Measurements from ENCODE around the gene CCNA2.

CCNA2 gene

DNA sequence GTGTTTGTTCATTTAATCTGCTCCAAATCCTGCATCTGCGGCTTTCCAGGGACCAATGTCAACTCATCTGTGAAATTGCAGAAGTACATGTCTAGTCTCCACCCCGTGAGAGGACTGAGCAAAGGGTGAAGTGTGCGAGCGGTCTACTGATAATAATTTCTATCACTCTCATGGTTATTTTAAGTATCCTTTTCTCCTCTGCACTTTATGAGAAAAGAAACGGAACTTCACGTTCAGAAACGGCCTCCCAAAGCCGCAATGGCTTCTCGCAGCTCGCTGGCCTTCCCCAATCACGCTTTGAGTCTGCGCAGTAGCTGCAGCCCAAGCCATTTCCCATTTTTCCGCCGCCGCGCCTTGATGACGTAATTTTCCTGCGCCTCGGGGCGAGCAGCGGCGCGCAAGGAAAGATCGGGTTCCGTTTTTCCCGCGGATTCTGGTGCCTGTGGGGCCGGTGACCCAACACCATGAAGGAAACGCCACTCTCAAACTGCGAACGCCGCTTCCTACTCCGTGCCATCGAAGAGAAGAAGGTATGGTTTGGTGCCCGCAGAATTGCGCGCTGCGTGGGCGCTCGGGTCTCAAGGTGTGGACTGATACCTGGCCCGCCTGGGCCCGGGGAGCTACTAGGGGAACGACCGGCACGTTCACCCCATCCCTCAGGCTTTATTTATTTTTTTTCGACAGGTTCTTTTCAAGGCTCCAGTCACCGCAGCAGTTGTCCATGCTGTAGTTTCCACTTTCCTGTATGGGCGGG is 22.5 kb downstream of the CCNA2 start, which contains the start of gene EXOSC9:
TSS of gene EXOSC9 (plus strand) at position 363 of the 754 bp plus-strand sequence. CDS start at position 465, 102 bp downstream.
- peak; percentile 95 for DNase-seq

DNA sequence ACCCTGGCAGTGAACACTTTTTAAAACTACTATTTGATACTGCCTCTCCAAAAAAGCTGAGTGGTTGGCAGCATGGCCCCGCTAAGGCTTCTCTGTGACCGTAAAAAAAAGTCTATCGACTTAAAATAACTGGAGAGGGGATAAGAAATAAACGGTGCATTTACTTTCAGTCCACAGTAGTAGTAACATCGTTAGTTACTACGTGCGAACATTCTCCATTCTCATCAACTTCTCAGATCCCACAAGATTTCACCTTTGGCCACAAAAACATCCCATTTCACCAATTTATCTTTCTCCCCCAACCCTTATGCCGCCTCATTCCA is 23.1 kb downstream of the CCNA2 start:
- no peak for DNase-seq

DNA sequence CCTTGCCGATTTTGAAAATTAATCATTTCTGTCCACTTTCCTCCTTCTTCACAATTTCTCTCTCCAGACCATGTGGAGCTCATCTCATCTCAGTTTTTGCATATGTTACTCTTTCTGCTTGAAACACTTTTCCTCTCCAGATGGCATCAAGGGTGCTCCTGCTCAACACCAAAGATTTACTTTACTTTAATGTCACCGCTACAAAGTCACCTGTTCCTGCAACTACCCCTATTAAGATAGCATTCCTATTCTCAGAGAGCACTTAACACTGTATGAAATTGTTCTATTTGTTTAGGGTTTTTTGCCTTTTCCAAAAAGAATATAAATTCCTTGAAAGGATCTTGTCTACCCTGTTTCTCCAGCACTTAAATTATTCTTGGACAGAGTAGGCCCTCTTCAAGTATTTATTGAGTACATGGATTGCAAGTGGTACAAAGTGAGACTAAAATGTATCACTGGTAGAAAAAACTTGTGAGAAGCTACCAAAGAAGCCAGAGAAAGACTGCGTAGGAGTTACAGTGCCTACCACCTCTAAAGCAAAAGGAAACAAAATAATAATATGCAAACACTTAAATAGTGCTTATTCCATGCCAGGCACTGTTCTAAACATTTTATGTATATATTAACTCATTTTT is 23.7 kb downstream of the CCNA2 start:
- no peak for DNase-seq

DNA sequence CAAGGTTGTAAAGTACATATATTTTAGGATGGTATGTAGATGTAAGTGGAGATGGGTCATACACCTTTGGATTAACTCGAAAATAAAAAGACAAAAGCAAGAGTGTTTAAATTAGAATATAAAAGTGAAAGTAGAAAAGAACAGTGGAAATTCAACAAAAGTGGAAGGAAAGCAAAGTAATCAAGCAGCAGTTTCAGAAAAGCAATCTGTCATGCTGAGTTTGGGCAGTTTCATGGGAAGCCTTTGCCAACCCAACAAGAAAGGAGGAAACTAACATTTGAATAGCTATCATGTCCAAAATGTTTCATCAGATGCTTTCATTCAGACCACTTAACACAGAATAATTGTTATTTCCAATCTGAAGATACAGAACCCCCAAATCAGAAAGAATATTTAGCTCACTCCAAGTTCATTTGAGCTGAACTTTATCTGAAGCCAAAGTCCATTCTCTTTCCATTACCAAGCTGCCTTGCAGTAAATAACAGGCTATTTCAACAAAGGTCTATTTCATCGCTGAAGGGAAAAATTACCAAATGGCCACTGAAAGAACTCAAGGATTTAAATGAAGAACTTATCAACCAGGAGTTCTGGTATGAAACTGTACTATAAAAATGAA is 24.4 kb downstream of the CCNA2 start:
- DNase-seq, result no peak

DNA sequence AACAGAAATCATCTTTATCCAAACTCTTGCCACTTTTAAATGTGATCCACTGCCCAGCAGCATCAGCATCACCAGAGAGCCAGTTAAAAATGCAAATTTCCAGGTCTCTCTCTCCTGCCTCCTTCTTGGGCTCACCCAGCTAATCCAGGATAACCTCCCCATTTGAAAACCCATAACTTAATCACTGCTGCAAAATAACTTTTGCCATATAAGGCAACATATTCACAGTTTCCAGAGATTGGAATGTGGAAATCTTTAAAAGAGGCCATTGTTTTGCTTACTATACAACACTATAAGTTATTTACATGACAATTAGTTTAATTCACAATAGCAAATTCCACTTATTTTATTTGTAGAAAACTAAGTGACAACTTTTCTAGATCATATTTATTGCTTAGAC is 27.4 kb downstream of the CCNA2 start:
- no peak for DNase-seq

DNA sequence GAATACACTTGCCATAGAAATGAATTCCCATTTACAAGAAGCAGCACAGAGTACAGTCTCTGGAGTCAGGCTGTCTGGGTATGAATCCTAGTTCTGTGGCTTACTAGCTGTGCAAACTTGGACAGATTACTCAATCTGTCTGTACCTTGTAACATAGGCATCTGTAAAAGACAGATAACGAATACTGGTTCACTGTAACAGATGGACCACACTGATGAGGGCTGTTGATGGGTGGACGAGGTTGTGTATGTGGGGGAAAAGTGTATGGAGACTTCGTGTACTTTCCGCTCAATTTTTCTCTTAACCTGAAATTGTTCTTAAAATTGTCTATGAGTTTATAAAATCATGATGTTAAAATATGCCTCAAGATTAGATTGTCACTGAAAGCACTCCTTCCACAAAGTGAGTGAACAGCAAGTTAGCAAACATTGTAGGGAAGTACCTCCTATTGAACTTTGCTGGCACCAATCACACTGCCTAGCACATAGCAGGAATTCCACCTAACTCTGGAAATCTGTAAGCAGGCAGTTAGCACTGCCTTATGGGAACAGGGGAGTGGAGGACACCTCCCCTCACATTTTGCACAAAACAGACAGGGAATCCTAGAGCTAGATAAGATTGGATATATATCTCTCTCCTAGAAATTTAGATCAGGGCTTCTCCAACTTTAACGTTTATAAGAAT is 29.0 kb downstream of the CCNA2 start:
- DNase-seq, result no peak

DNA sequence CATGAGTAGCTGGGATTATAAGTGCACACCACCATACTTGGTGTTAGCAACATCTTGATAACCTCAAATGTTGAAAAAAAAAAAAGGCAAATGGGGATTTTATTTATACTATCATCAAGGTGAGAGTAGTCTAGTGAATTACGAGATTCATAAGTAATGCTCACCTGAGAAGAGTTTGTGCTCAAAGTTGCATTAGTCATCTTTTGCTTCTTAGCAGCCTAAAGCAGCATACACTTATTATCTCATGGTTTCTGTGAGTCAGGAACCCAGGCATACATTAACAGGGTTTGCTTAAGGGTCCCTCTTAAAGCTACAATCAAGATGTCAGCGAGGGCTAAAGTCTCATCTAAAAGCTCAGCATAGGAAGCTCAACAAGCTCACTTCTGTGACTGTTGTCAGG is 30.7 kb downstream of the CCNA2 start:
- DNase-seq, result no peak

DNA sequence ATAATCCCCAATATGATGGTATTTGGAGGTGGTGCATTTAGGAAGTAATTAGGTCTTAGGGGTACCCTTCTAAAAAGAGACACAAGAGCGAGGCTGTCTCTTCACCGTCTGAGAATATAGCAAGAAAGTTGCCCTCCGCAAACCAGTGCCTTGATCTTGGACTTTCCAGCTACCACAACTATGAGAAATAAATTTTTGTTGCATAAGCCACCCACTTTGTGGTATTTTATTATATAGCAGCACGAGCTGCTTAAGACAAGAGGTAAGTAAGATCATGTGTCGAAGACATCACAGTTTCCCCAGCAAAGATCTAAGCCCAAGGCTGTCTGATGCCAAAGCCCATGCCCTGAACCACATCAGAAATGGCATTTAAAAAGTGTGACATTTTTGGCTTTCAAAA is 32.2 kb downstream of the CCNA2 start:
- no peak for DNase-seq

DNA sequence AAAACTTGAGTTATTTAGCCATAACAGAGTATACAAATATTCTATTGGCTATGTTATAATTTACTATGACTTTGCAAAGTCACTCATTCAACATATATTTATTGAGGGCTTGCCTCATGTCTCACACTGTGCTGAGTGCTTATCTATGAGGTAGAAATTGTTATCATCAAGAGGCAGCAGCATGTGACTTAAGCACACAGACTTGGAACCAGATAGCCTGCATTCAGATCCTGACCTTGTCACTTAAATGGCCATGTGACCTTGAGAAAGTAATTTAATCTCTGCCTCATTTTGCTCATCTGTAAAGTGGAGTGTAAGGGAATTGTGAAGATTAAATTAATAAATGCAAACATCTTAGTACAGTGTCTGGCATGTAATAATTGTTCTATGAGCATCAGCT is 32.7 kb downstream of the CCNA2 start:
- no peak for DNase-seq

DNA sequence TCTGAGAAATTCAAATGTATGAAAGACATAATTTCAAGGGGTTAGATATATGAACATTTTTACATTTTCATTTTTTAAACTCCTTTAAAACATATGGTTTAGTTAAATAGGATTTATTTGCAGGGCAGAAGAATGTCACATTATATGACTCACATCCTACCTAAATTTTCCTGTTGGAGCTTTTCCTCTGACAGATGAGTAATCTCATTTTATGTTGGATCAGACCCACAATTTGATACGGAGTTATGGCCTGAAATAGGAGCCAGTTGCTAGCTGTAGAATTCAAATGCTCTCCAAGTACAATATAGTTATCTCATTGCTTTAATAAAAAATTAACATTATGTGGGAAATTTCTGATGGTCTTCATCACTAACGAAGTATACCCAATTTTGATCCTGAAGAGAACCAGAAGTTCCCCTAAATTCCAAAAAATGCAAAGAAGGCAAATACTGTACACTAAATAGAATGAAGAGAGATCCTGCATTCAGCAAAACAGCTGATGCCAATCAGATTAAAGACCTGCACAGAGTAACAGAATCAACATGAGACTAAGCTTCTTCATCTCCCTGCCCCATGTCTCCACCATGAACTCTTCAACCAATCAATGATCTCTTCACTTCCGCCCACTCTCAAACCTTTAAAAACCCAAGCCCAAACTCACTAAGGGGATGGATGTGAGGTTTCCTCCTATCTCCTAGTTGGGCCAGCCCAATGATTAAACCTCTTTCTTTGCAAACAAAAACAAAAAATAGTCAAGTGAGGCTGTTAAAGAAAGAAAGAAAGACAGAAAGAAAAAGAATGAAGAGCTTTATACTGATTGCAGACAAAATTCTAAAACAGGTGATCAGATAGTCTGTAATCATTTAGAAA is 33.5 kb downstream of the CCNA2 start:
- DNase-seq, result no peak

DNA sequence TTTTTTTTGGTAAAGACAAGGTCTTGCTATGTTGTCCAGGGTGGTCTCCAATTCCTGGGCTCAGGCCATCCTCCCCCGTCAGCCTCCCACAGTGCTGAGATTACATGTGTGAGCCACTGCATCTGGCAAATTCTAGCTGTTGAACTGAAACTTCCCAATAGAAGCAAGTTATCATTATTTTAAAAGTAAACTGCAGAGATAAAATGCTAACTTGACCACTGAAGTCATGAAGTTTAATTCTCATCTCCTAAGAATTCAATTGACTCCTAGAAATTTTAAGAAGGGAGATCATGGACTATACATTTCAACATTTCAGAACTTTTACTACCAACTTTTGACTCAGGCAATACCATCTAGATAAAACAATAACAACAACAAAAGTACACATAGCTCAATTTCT is 34.2 kb downstream of the CCNA2 start:
- no peak for DNase-seq

DNA sequence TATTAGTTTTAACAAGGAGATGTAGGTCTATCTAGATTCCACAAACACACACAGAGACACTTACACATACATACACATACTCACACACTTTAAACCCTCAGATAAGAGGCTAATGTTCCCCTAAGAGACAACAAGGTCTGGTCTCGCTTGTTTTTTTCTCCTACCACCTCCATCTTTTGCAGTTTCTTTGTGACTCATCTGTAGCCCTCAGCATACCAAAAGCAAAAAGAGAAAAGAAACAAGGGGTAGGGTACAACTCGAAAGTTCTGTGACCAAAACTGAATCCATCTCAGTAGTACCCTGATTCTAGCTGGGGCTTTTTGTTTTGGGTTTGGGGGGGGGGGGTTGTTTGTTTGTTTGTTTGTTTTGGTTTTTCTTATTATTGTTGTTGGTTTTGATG is 34.8 kb downstream of the CCNA2 start:
- no peak for DNase-seq

DNA sequence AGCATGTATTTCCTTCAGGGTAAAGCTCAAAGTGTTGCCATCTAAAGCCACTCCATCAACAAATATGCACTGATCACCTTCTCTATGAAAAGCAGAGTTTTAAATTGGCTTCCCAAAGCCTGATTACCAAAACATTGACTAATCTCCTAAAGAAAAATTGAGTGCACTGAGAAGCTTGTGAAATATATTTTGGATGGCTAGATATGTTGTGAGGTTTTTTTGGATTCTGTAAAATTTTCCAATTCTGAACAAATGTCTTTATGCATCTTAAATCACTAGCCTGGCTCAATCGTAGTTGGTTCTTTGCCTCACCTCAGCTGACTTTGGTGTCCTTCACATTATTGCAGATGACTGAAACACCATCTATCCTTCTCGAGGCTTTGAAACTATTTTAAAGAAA is 37.5 kb downstream of the CCNA2 start:
- no peak for DNase-seq

DNA sequence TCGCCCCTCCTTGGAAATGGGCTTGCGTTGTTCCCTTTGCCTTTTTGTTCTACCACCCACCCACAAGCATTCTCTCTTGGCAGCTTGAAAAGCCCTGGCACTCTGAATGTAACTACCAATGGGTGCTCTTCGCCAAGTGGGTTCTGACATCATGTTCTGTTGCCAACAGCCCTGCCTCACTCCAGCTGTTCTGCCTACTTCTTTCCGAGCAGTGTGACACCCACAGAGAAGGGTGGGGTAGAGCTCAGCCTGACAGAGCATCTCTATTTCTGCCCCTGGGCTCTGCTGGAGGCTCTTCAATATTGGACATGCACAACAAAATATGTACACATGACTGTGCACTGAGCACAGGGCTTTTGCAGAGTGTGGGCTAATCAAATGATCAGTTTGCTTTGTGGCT is 38.2 kb downstream of the CCNA2 start:
- no peak for DNase-seq

DNA sequence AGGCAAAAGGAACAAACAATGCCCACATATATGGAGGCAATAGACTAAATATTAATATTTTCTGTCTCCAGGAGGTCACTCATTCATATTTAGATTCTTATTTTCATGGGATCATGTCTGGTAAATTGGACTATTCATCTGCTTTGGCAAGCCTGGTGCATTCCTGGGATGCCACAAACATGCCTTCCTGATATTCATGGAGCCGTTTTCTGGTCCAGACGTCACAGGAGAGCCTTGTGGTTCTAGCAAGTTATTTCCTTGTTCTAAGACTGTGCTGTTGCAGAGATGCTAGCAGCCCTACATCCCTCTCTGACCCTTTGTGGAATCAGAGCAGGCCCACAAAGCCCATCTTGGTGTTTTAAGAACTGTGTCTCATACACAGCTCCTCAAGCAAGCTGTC is 38.7 kb downstream of the CCNA2 start:
- no peak for DNase-seq

DNA sequence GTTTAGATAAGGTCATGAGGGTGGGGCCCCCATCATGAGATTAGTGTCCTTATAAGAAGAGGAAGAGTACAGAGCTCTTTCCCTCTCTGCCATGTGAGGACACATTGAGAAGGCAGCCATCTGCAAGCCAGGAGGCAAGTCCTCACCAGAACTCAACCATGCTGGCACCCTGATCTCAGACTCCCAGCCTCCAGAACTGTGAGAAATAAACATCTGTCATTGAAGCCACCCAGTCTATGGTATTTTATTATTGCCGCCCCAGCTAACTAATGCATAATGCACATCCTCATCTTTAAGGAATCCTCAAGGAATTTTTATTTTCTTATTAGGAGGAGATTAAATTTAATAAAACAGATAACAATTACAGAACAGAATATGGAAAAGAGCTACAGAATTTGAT is 39.3 kb downstream of the CCNA2 start:
- DNase-seq, result no peak

DNA sequence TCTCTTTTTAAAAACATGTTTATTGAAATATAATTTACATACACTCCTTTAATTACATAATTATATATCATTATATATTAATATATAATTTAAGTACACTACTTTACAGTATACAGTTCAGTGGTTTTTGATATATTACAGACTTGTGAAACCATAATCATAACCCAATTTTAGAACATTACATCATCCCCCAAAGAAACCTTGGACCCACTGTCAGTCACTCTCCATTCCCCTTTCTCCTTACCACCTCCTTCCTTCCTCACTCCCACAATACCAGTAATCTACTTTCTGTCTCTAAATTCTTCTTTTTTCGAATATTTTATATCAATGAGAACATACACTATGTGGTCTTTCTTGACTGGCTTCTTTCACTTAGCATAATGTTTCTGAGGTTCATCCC is 40.5 kb downstream of the CCNA2 start:
- no peak for DNase-seq

DNA sequence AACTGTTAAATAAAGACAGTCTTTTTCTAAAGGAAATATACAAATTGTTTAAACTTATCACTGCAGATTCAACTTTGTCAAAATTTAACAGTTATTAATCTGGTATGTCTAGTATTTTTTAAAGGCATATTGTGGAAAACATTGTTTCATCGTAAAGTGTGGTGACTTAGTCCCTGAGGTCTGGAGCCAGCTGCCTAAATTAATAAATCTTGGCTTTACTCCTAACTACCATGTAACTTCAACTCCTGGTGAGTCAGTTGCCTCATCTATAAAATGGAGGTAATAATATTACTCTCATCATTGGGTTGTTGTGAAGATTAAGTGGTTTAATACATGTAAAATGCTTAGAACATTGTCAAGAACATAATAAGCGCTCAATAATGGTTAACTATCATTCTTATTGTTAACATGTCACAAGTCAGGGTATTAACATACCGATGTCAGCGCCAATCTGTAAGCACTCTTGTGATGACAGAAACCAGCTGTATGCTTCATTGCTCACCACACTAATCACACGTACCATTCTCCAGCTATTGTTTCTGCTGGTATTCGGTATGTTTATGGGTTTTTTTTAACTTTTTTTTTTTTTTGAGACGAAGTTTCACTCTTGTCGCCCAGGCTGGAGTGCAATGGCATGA is 44.6 kb downstream of the CCNA2 start:
- DNase-seq, result no peak

DNA sequence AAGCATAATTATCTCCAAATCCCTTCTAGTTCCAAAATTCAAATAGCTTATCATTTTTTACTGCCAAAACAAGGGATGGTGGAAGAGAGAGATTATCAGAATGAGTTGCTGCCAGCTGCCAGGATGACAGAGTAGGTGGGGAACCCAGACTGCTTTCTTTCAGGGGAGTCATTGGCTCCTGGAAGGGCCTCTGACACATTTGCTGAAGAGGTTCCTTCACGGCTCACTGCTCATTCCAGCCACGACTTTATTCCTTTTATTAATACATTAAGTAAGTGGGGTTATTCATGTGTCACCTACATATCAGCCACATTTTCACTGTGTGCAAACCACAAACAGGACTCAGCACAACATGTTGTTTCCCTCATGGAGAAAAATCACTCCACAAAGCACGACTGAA is 46.1 kb downstream of the CCNA2 start:
- DNase-seq, result no peak

DNA sequence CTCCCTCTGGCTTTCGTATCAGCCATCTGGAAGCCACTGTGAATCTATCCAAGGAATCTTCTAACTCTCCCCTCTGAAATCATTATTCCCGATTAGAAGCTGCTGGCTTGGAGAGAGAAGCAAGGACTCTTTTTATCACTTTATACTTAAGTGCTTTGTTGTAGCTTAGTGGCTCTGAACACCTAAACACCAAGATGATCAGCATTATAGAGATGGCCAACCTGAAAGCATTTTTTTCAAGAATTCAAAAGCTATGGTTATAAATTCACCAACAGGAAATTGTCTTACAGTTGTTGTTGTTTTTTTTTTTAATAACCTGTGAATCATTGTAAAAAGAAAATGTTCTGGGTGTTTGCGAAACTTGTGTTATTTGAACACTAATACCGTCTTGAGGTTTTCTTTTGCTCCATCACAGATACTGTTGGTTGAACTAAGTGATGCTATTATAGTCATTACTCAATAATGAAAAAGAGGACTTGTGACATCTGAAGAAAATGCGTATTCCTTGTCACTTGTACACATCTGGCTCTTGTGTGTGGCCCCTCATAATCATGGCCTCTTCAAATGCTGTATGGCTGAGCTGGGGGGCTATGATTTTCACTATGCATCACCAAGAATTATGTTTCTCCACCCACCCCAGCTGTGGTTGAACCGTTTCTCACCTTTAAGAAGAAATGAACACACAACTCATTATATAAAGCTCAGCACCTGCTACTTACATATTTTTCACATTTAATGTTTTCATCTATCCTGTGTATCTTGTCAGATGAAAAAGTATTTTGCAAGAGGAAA is 46.9 kb downstream of the CCNA2 start:
- no peak for DNase-seq

DNA sequence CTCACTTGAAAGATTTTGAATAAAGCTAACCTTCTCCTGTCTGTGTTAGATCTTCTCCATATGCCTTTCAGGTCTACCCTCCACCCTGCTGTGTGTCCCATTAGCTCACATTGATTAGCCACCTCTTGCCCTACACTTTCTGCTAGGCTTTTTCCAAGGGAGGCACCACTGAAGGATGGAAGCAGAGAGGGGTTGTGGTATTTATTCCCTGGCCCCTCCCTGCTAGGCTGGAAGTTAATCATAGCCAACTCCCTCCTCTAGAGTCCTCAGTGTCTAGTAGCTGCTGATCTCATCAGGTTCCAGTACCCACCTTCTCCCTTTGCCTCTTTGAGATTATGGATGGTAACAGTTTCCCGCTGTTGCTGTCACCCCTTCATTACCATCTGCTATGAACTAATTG is 49.8 kb downstream of the CCNA2 start:
- DNase-seq, result no peak

DNA sequence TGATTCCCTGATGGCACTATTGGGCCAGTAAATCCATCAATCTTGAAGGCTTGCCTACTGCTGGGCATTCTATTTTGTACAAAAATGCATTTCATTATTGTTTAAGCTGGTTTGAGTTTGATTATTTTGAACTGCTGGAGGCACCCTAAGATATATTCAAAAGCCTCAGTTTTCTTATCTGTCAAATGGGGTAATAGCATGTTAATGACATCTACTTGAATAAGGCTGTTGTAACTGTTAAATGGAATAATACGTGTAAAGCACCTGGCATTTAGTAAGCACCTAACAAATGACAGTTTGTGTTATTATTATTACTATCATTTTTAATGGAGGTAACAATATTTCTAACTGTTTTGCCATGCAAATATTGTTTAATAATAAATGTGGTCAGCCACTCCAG is 51.8 kb downstream of the CCNA2 start:
- no peak for DNase-seq

Measured in CD4-positive, alpha-beta T cell treated with Interleukin-12 subunit alpha and Interleukin-12 subunit beta, for 1 hour (primary cell).